ENCODE measurements around the gene ULBP2. TPM values are rescaled to one million over a fixed set of nuclear protein-coding genes. Genes with fewer than 3 reads are reported as not detected.

ULBP2 gene
- total and polyA plus RNA-seq, 2 of the 8 experiments (the other 6 are each of a cell fraction or from before 2014, with no cell fraction given): 0.05 TPM; not detected in 1

- FAIRE-seq (no peak), DNase-seq (ENCODE audit: low read depth in 1 of 2, low spot score in 2 of 2) (peak in 1 of 2 experiments; percentile 28)
- no peak overlapping the region for H2AFZ ChIP-seq (ENCODE audit: low read length)
- WGBS, 2 experiments (ENCODE audit: extremely low coverage in 1 of 2, insufficient coverage in 1 of 2, insufficient read length in 1 of 2, insufficient replicate concordance in 2 of 2, low coverage in 1 of 2, low lambda C conversion rate in 2 of 2, missing lambda C conversion rate in 1 of 2): 73% methylated on average over 1 of the region's 1 CpG; no CpG with 5 or more reads in 1 of the 2 experiments
- no peak overlapping the region for H2BK5ac ChIP-seq (ENCODE audit: low read depth, low read length)
- no peak overlapping the region for H2BK120ac ChIP-seq (replicated peaks; ENCODE audit: low read depth, low read length)
- H3K27me3 ChIP-seq (replicated peaks in 1 of 4; ENCODE audit: control insufficient read depth in 3 of 4, extremely low read depth in 1 of 4, insufficient read depth in 3 of 4, low read length in 3 of 4): peaks cover 8 to 53% (median 31%) of the 10 kb centered on the region in 4 experiments
- no peak overlapping the region for H3K27ac ChIP-seq (ENCODE audit: low read depth, low read length)
- no peak overlapping the region for H2BK12ac ChIP-seq (ENCODE audit: low read depth, low read length)
- ChIA-PET POLR2A (ENCODE audit: partially characterized antibody) (no interaction called here), CTCF (ENCODE audit: partially characterized antibody) (no interaction called here)
- no peak overlapping the region for H3K18ac ChIP-seq (ENCODE audit: extremely low read depth, low read length)
- no peak overlapping the region for H3K23ac ChIP-seq (ENCODE audit: insufficient read length)
- peaks cover 0 to 2% of the 10 kb centered on the region in 2 experiments for H4K20me1 ChIP-seq (replicated peaks in 1 of 2; ENCODE audit: control insufficient read depth in 1 of 2, insufficient read depth in 2 of 2, low read length in 2 of 2)
- H3K4me1 ChIP-seq (replicated peaks in 1 of 4; ENCODE audit: control insufficient read depth in 3 of 4, insufficient read depth in 4 of 4, low read length in 3 of 4): no peaks in the 10 kb centered on the region
- no peak overlapping the region for H4K8ac ChIP-seq (ENCODE audit: extremely low read depth, insufficient read depth, low read length)
- no peaks in the 10 kb centered on the region for H3K9me3 ChIP-seq (ENCODE audit: insufficient read depth in 2 of 2, low read depth in 1 of 2, low read length in 1 of 2)
- no peak overlapping the region for H4K91ac ChIP-seq (replicated peaks; ENCODE audit: insufficient read length, low read length)
- no peak overlapping the region for H3K4me3 ChIP-seq (ENCODE audit: extremely low read depth in 1 of 4, insufficient read depth in 2 of 4, low read depth in 3 of 4, low read length in 4 of 4)
- no peak overlapping the region for H3K14ac ChIP-seq (ENCODE audit: insufficient read length)
- H3K36me3 ChIP-seq (ENCODE audit: control insufficient read depth in 2 of 4, insufficient read depth in 4 of 4, low read length in 3 of 4): no peaks in the 10 kb centered on the region
- no peak overlapping the region for H4K5ac ChIP-seq (ENCODE audit: insufficient read length, low read depth, low read length)
- H2BK20ac ChIP-seq (ENCODE audit: low read length): no peak overlapping the region
- no peak overlapping the region for H3K4ac ChIP-seq (replicated peaks; ENCODE audit: insufficient read length, low read depth, low read length)
- H3K23me2 ChIP-seq (ENCODE audit: low read depth, low read length): peaks cover 1% of the 10 kb centered on the region; the same call in 1 of the 2 replicates
- H3K4me2 ChIP-seq (ENCODE audit: insufficient read depth in 1 of 2, low read depth in 2 of 2, low read length in 2 of 2): no peak overlapping the region
- no peak overlapping the region for H3K56ac ChIP-seq (replicated peaks; ENCODE audit: insufficient read length, low read depth, low read length)
- H3K79me2 ChIP-seq (ENCODE audit: control insufficient read depth in 1 of 2, insufficient read depth in 2 of 2, low read length in 2 of 2): no peaks in the 10 kb centered on the region
- H3K9ac ChIP-seq (replicated peaks in 1 of 4; ENCODE audit: extremely low read depth in 1 of 4, low read depth in 3 of 4, low read length in 3 of 4): no peak overlapping the region
- H3K79me1 ChIP-seq (ENCODE audit: low read depth, low read length): no peaks in the 10 kb centered on the region
- H2AK5ac ChIP-seq (ENCODE audit: low read depth, low read length): no peak overlapping the region
- H2BK15ac ChIP-seq (ENCODE audit: low read length): no peak overlapping the region
- TF ChIP-seq BRCA1 (IDR thresholded peaks at IDR 0.05; ENCODE audit: low read depth, low read length) (no peak), RBBP5 (IDR thresholded peaks at IDR 0.05; ENCODE audit: borderline replicate concordance, low read depth, low read length) (no peak), BACH1 (IDR thresholded peaks at IDR 0.05; ENCODE audit: low read length) (no peak), POU5F1 (IDR thresholded peaks at IDR 0.05; ENCODE audit: low read depth, low read length) (no peak), TAF1 (IDR thresholded peaks at IDR 0.05; ENCODE audit: low read depth, low read length) (no peak), HDAC2 (IDR thresholded peaks at IDR 0.05; ENCODE audit: borderline replicate concordance in 1 of 2, low read depth in 2 of 2, low read length in 2 of 2) (no peak), CBX8 (IDR thresholded peaks at IDR 0.05; ENCODE audit: borderline replicate concordance, low read depth, low read length) (no peak), SUZ12 (IDR thresholded peaks at IDR 0.05; ENCODE audit: low read length) (no peak), CHD2 (IDR thresholded peaks at IDR 0.05; ENCODE audit: low read length) (no peak), SP1 (IDR thresholded peaks at IDR 0.05; ENCODE audit: low read depth, low read length) (no peak), SRF (IDR thresholded peaks at IDR 0.05; ENCODE audit: low read depth, low read length) (no peak), KDM4A (IDR thresholded peaks at IDR 0.05; ENCODE audit: low read depth, low read length, severe bottlenecking) (no peak), KDM5A (IDR thresholded peaks at IDR 0.05; ENCODE audit: low read length) (no peak), YY1 (IDR thresholded peaks at IDR 0.05; ENCODE audit: low read depth, low read length) (no peak), POLR2AphosphoS5 (IDR thresholded peaks at IDR 0.05; ENCODE audit: low read depth, low read length) (no peak), SIN3A (conservative IDR thresholded peaks at IDR 0.05 in 1 of 2, IDR thresholded peaks at IDR 0.05 in 1 of 2; ENCODE audit: low read depth in 1 of 2, low read length in 2 of 2) (no peak)
These were observed 6.2 kb downstream of the ULBP2 start for GRCh38 chr6:149948011-149948410.

Measured in H1 (cell line).